ENCODE data around the gene HSPA9. TPM values are rescaled to one million over a fixed set of nuclear protein-coding genes. Genes with fewer than 3 reads are reported as not detected.

Gene HSPA9
- total RNA-seq, 1 experiment from 2014 or later: 460 TPM

- no peak for TF ChIP-seq CTCF (IDR thresholded peaks at IDR 0.05; ENCODE audit: unreplicated experiment)
- H3K4me3 Mint-ChIP-seq (ENCODE audit: low read depth, unreplicated experiment): no peak overlapping the region
- DNase-seq: no peak
- H3K36me3 Mint-ChIP-seq (ENCODE audit: insufficient read depth, unreplicated experiment): no peaks in the 10 kb centered on the region
- no peaks in the 10 kb centered on the region for H3K4me1 Mint-ChIP-seq (ENCODE audit: low read depth, unreplicated experiment)
- no peaks in the 10 kb centered on the region for H3K9me3 Mint-ChIP-seq (ENCODE audit: low read depth, unreplicated experiment)
- CTCF ChIA-PET: no interaction called here
- H3K27ac Mint-ChIP-seq (ENCODE audit: unreplicated experiment): no peak overlapping the region
- intact Hi-C loops (cut with micrococcal nuclease; ENCODE audit: unreplicated experiment): no loop called here
- BruUV-seq (replicated peaks): no TSS peak
- peaks cover 47% of the 10 kb centered on the region for H3K27me3 Mint-ChIP-seq (ENCODE audit: unreplicated experiment)
Observed at GRCh38 chr5:138597661-138598400, 22.6 kb upstream of the HSPA9 start.

- Mint-ChIP-seq H3K27ac (ENCODE audit: unreplicated experiment) (no peak overlapping the region), H3K36me3 (ENCODE audit: insufficient read depth, unreplicated experiment) (no peaks in the 10 kb centered on the region), H3K4me1 (ENCODE audit: low read depth, unreplicated experiment) (no peaks in the 10 kb centered on the region), H3K27me3 (ENCODE audit: unreplicated experiment) (peaks cover 47% of the 10 kb centered on the region), H3K4me3 (ENCODE audit: low read depth, unreplicated experiment) (no peak overlapping the region), H3K9me3 (ENCODE audit: low read depth, unreplicated experiment) (no peaks in the 10 kb centered on the region)
- intact Hi-C loops (cut with micrococcal nuclease; ENCODE audit: unreplicated experiment): no loop called here
- CTCF ChIA-PET: interaction anchor here (1.3 to 1.6 kb wide), 2 partner anchors 13 to 17 kb away, joined by 3 to 4 read pairs; no protein-coding TSS in a partner anchor
- BruUV-seq (replicated peaks): no TSS peak
- TF ChIP-seq CTCF (IDR thresholded peaks at IDR 0.05; ENCODE audit: unreplicated experiment): no peak
- no peak for DNase-seq
Observed at GRCh38 chr5:138596105-138596881, 21.1 kb upstream of the HSPA9 start.

GRCh38 chr5:138595180-138595795 is 20.1 kb upstream of the HSPA9 start:
- intact Hi-C loops (cut with micrococcal nuclease; ENCODE audit: unreplicated experiment): no loop called here
- no peak for TF ChIP-seq CTCF (IDR thresholded peaks at IDR 0.05; ENCODE audit: unreplicated experiment)
- H3K9me3 Mint-ChIP-seq (ENCODE audit: low read depth, unreplicated experiment): no peaks in the 10 kb centered on the region
- H3K36me3 Mint-ChIP-seq (ENCODE audit: insufficient read depth, unreplicated experiment): no peaks in the 10 kb centered on the region
- H3K4me1 Mint-ChIP-seq (ENCODE audit: low read depth, unreplicated experiment): no peaks in the 10 kb centered on the region
- BruUV-seq (replicated peaks): no TSS peak
- CTCF ChIA-PET: interaction anchor here (0.9 to 1.6 kb wide), 4 partner anchors 11 to 334 kb away, joined by 3 to 4 read pairs (median 3); no protein-coding TSS in a partner anchor
- H3K27ac Mint-ChIP-seq (ENCODE audit: unreplicated experiment): no peak overlapping the region
- no peak for DNase-seq
- peaks cover 47% of the 10 kb centered on the region for H3K27me3 Mint-ChIP-seq (ENCODE audit: unreplicated experiment)
- no peak overlapping the region for H3K4me3 Mint-ChIP-seq (ENCODE audit: low read depth, unreplicated experiment)

GRCh38 chr5:138594305-138595058 is 19.3 kb upstream of the HSPA9 start:
- H3K9me3 Mint-ChIP-seq (ENCODE audit: low read depth, unreplicated experiment): no peaks in the 10 kb centered on the region
- no peak for DNase-seq
- no peaks in the 10 kb centered on the region for H3K4me1 Mint-ChIP-seq (ENCODE audit: low read depth, unreplicated experiment)
- BruUV-seq (replicated peaks): no TSS peak
- no peak overlapping the region for H3K4me3 Mint-ChIP-seq (ENCODE audit: low read depth, unreplicated experiment)
- H3K36me3 Mint-ChIP-seq (ENCODE audit: insufficient read depth, unreplicated experiment): no peaks in the 10 kb centered on the region
- intact Hi-C loops (cut with micrococcal nuclease; ENCODE audit: unreplicated experiment): no loop called here
- CTCF ChIA-PET: interaction anchor here (0.5 to 1.4 kb wide), 5 partner anchors 8 to 346 kb away, joined by 3 to 7 read pairs (median 4); no protein-coding TSS in a partner anchor
- H3K27ac Mint-ChIP-seq (ENCODE audit: unreplicated experiment): no peak overlapping the region
- TF ChIP-seq CTCF (IDR thresholded peaks at IDR 0.05; ENCODE audit: unreplicated experiment): peak; percentile 40
- H3K27me3 Mint-ChIP-seq (ENCODE audit: unreplicated experiment): peaks cover 47% of the 10 kb centered on the region

Measured in Calu3 (cell line).